ENCODE data around the gene GPR161.

GPR161 gene

GRCh38 chr1:168135921-168136708, 615 bp downstream of the GPR161 start:
- TF ChIP-seq CTCF (IDR thresholded peaks at IDR 0.05; ENCODE audit: insufficient read depth, low read depth, low read length, missing control alignments) = no peak
- peak; percentile 38 for DNase-seq (ENCODE audit: low read depth)
- H3K4me3 ChIP-seq (ENCODE audit: low read length) = peak overlapping the region; percentile 58

GRCh38 chr1:168135116-168135920, 1.4 kb downstream of the GPR161 start:
- DNase-seq (ENCODE audit: low read depth) = no peak
- no peak for TF ChIP-seq CTCF (IDR thresholded peaks at IDR 0.05; ENCODE audit: insufficient read depth, low read depth, low read length, missing control alignments)
- peak overlapping the region; percentile 58 for H3K4me3 ChIP-seq (ENCODE audit: low read length)

- no peak for TF ChIP-seq CTCF (IDR thresholded peaks at IDR 0.05; ENCODE audit: insufficient read depth, low read depth, low read length, missing control alignments)
- H3K4me3 ChIP-seq (ENCODE audit: low read length) = no peak overlapping the region
- no peak for DNase-seq (ENCODE audit: low read depth)
Measured at GRCh38 chr1:168134642-168135041, 2.1 kb downstream of the GPR161 start.

GRCh38 chr1:168134132-168134531, 2.6 kb downstream of the GPR161 start:
- DNase-seq (ENCODE audit: low read depth) = no peak
- no peak overlapping the region for H3K4me3 ChIP-seq (ENCODE audit: low read length)
- TF ChIP-seq CTCF (IDR thresholded peaks at IDR 0.05; ENCODE audit: insufficient read depth, low read depth, low read length, missing control alignments) = no peak

GRCh38 chr1:168129933-168130332, 6.8 kb downstream of the GPR161 start:
- no peak for DNase-seq (ENCODE audit: low read depth)

GRCh38 chr1:168127503-168127902, 9.2 kb downstream of the GPR161 start:
- no peak for TF ChIP-seq CTCF (IDR thresholded peaks at IDR 0.05; ENCODE audit: insufficient read depth, low read depth, low read length, missing control alignments)
- no peak overlapping the region for H3K4me3 ChIP-seq (ENCODE audit: low read length)
- DNase-seq (ENCODE audit: low read depth) = no peak

More at GRCh38 chr1:168129933-168130332, 6.8 kb downstream of the GPR161 start:
- no peak overlapping the region for H3K4me3 ChIP-seq (ENCODE audit: low read length)
- no peak for TF ChIP-seq CTCF (IDR thresholded peaks at IDR 0.05; ENCODE audit: insufficient read depth, low read depth, low read length, missing control alignments)
